Activated naive CD4-positive, alpha-beta T cell treated with anti-CD3 and anti-CD28 coated beads, Interleukin-2, amount 10 ng/mL, durations not matched to agents 7 days and 5 days (primary cell): ENCODE data around the gene ALG2.

Experiments
- CTCF ChIA-PET: fragments of 350-600 bp; sonication (Branson Sonifier 250); formaldehyde crosslinking; loops from one replicate; lab custom pipeline; 2021; ENCODE audit warnings: antibody characterized with exemption; lab: Charles Lee
- DNase-seq: peaks from one replicate; pipeline ENCODE4 v3.0.0-alpha.2; 2020
- H3K27ac Mint-ChIP-seq: one replicate; pipeline ENCODE4 v1.8.0; 2021; ENCODE audit warnings: mild to moderate bottlenecking, moderate library complexity, mixed read lengths
- H3K27me3 Mint-ChIP-seq: one replicate; pipeline ENCODE4 v1.8.0; 2021; ENCODE audit warnings: mild to moderate bottlenecking, mixed read lengths
- H3K36me3 Mint-ChIP-seq: one replicate; pipeline ENCODE4 v1.8.0; 2021; ENCODE audit warnings: mixed read lengths
- H3K4me1 Mint-ChIP-seq: one replicate; pipeline ENCODE4 v1.8.0; 2021; ENCODE audit warnings: mixed read lengths
- H3K4me3 Mint-ChIP-seq: one replicate; pipeline ENCODE4 v1.8.0; 2021; ENCODE audit warnings: mild to moderate bottlenecking, moderate library complexity, mixed read lengths
- H3K9me3 Mint-ChIP-seq: one replicate; pipeline ENCODE4 v1.8.0; 2021; ENCODE audit warnings: mixed read lengths

Gene ALG2

GRCh38 chr9:99221621-99222415 lies at the start of gene ALG2, which contains the start of gene SEC61B:
Gene ALG2 (minus strand): TSS chr9:99221942. CDS start chr9:99221894, 48 bp downstream.
Gene SEC61B (plus strand): TSS chr9:99222282. CDS start chr9:99222364, 82 bp downstream.
- peaks cover 51% of the 10 kb centered on the region for H3K4me1 Mint-ChIP-seq
- no peaks in the 10 kb centered on the region for H3K27me3 Mint-ChIP-seq
- CTCF ChIA-PET = interaction anchor here (1.1 to 2.3 kb wide), 5 partner anchors 10 to 44 kb away, joined by 3 to 12 read pairs (median 7); no protein-coding TSS in a partner anchor
- peaks cover 49% of the 10 kb centered on the region for H3K36me3 Mint-ChIP-seq
- no peaks in the 10 kb centered on the region for H3K9me3 Mint-ChIP-seq
- H3K27ac Mint-ChIP-seq = peak within 1 kb of the TSS; percentile 98
- H3K4me3 Mint-ChIP-seq = peak within 1 kb of the TSS; percentile 93
- DNase-seq = peak; percentile 96

GRCh38 chr9:99270491-99270890 lies 48.7 kb upstream of the ALG2 start:
- DNase-seq = no peak
- Mint-ChIP-seq H3K36me3 (no peaks in the 10 kb centered on the region), H3K27ac (no peak overlapping the region), H3K4me1 (peaks cover 10% of the 10 kb centered on the region), H3K9me3 (no peaks in the 10 kb centered on the region), H3K27me3 (peaks cover 7% of the 10 kb centered on the region), H3K4me3 (no peak overlapping the region)
- CTCF ChIA-PET = no interaction called here

GRCh38 chr9:99269416-99269815 lies 47.7 kb upstream of the ALG2 start:
- H3K36me3 Mint-ChIP-seq = no peaks in the 10 kb centered on the region
- CTCF ChIA-PET = no interaction called here
- no peak overlapping the region for H3K4me3 Mint-ChIP-seq
- H3K4me1 Mint-ChIP-seq = peaks cover 10% of the 10 kb centered on the region
- H3K9me3 Mint-ChIP-seq = no peaks in the 10 kb centered on the region
- H3K27ac Mint-ChIP-seq = no peak overlapping the region
- DNase-seq = no peak
- peaks cover 7% of the 10 kb centered on the region for H3K27me3 Mint-ChIP-seq

GRCh38 chr9:99266255-99267023 lies 44.7 kb upstream of the ALG2 start:
- Mint-ChIP-seq H3K9me3 (no peaks in the 10 kb centered on the region), H3K36me3 (no peaks in the 10 kb centered on the region), H3K27ac (no peak overlapping the region), H3K4me1 (peaks cover 10% of the 10 kb centered on the region), H3K4me3 (no peak overlapping the region), H3K27me3 (peaks cover 4% of the 10 kb centered on the region)
- CTCF ChIA-PET = interaction anchor here (0.7 to 2.1 kb wide), 8 partner anchors 8 to 556 kb away, joined by 3 to 10 read pairs (median 3); partner anchors contain the start of genes ALG2 and SEC61B
- peak; percentile 70 for DNase-seq

- H3K27ac Mint-ChIP-seq = no peak overlapping the region
- CTCF ChIA-PET = interaction anchor here (0.7 to 2.1 kb wide), 9 partner anchors 9 to 375 kb away, joined by 3 to 10 read pairs (median 3); partner anchors contain the start of genes ALG2 and SEC61B
- H3K9me3 Mint-ChIP-seq = no peaks in the 10 kb centered on the region
- H3K4me3 Mint-ChIP-seq = no peak overlapping the region
- H3K27me3 Mint-ChIP-seq = no peaks in the 10 kb centered on the region
- peaks cover 10% of the 10 kb centered on the region for H3K4me1 Mint-ChIP-seq
- no peaks in the 10 kb centered on the region for H3K36me3 Mint-ChIP-seq
- no peak for DNase-seq
Measured at GRCh38 chr9:99265691-99266090, 43.9 kb upstream of the ALG2 start.

GRCh38 chr9:99264070-99264680 lies 42.4 kb upstream of the ALG2 start:
- H3K36me3 Mint-ChIP-seq = no peaks in the 10 kb centered on the region
- H3K4me1 Mint-ChIP-seq = peaks cover 19% of the 10 kb centered on the region
- H3K4me3 Mint-ChIP-seq = no peak overlapping the region
- H3K27ac Mint-ChIP-seq = no peak overlapping the region
- CTCF ChIA-PET = interaction anchor here (1.0 to 1.1 kb wide), 3 partner anchors 8 to 100 kb away, joined by 3 read pairs; no protein-coding TSS in a partner anchor
- H3K27me3 Mint-ChIP-seq = no peaks in the 10 kb centered on the region
- H3K9me3 Mint-ChIP-seq = no peaks in the 10 kb centered on the region
- no peak for DNase-seq

- Mint-ChIP-seq H3K9me3 (no peaks in the 10 kb centered on the region), H3K27me3 (no peaks in the 10 kb centered on the region), H3K36me3 (no peaks in the 10 kb centered on the region), H3K4me3 (no peak overlapping the region), H3K27ac (no peak overlapping the region), H3K4me1 (peaks cover 19% of the 10 kb centered on the region)
- CTCF ChIA-PET = interaction anchor here (1.2 to 2.1 kb wide), 2 partner anchors 31 to 78 kb away, joined by 3 to 7 read pairs; no protein-coding TSS in a partner anchor
- DNase-seq = no peak
Measured at GRCh38 chr9:99262949-99263418, 41.2 kb upstream of the ALG2 start.

- no peaks in the 10 kb centered on the region for H3K9me3 Mint-ChIP-seq
Measured at GRCh38 chr9:99261923-99262322, 40.2 kb upstream of the ALG2 start.

GRCh38 chr9:99259231-99259918 lies 37.6 kb upstream of the ALG2 start:
- Mint-ChIP-seq H3K9me3 (no peaks in the 10 kb centered on the region), H3K36me3 (no peaks in the 10 kb centered on the region), H3K4me3 (no peak overlapping the region), H3K4me1 (peaks cover 14% of the 10 kb centered on the region), H3K27me3 (peaks cover 4% of the 10 kb centered on the region), H3K27ac (no peak overlapping the region)
- peak; percentile 72 for DNase-seq
- CTCF ChIA-PET = interaction anchor here (0.6 to 1.8 kb wide), 5 partner anchors 28 to 96 kb away, joined by 3 to 6 read pairs (median 3); no protein-coding TSS in a partner anchor

More at GRCh38 chr9:99261923-99262322, 40.2 kb upstream of the ALG2 start:
- Mint-ChIP-seq H3K4me3 (no peak overlapping the region), H3K36me3 (no peaks in the 10 kb centered on the region), H3K27ac (no peak overlapping the region), H3K27me3 (peaks cover 4% of the 10 kb centered on the region), H3K4me1 (peaks cover 17% of the 10 kb centered on the region)
- no peak for DNase-seq
- CTCF ChIA-PET = interaction anchor here (2.1 kb wide), 1 partner anchor 30 kb away, joined by 7 read pairs; no protein-coding TSS in a partner anchor

- Mint-ChIP-seq H3K4me1 (peaks cover 28% of the 10 kb centered on the region), H3K36me3 (no peaks in the 10 kb centered on the region), H3K27ac (no peak overlapping the region), H3K4me3 (no peak overlapping the region), H3K9me3 (no peaks in the 10 kb centered on the region), H3K27me3 (peaks cover 4% of the 10 kb centered on the region)
- CTCF ChIA-PET = interaction anchor here (1.1 kb wide), 1 partner anchor 74 kb away, joined by 3 read pairs; no protein-coding TSS in a partner anchor
- DNase-seq = no peak
Measured at GRCh38 chr9:99257723-99258389, 36.1 kb upstream of the ALG2 start.

- Mint-ChIP-seq H3K4me3 (no peak overlapping the region), H3K9me3 (no peaks in the 10 kb centered on the region)
Measured at GRCh38 chr9:99255651-99256050, 33.9 kb upstream of the ALG2 start.

GRCh38 chr9:99253772-99254431 lies 32.2 kb upstream of the ALG2 start:
- CTCF ChIA-PET = interaction anchor here (0.8 to 1.7 kb wide), 4 partner anchors 12 to 69 kb away, joined by 3 to 7 read pairs (median 4); no protein-coding TSS in a partner anchor
- H3K36me3 Mint-ChIP-seq = no peaks in the 10 kb centered on the region

More at GRCh38 chr9:99255651-99256050, 33.9 kb upstream of the ALG2 start:
- CTCF ChIA-PET = interaction anchor here (0.7 to 1.6 kb wide), 2 partner anchors 10 to 24 kb away, joined by 4 read pairs; no protein-coding TSS in a partner anchor
- Mint-ChIP-seq H3K27ac (no peak overlapping the region), H3K36me3 (no peaks in the 10 kb centered on the region), H3K4me1 (peaks cover 33% of the 10 kb centered on the region), H3K27me3 (peaks cover 4% of the 10 kb centered on the region)
- DNase-seq = no peak

More at GRCh38 chr9:99253772-99254431, 32.2 kb upstream of the ALG2 start:
- peak overlapping the region; percentile 21 for H3K4me3 Mint-ChIP-seq
- H3K27ac Mint-ChIP-seq = peak overlapping the region; percentile 81
- DNase-seq = peak; percentile 75
- peaks cover 4% of the 10 kb centered on the region for H3K27me3 Mint-ChIP-seq
- H3K9me3 Mint-ChIP-seq = no peaks in the 10 kb centered on the region
- H3K4me1 Mint-ChIP-seq = peaks cover 30% of the 10 kb centered on the region
